Measurements from ENCODE around the gene TMEM178B. TPM values are rescaled to one million over a fixed set of nuclear protein-coding genes. Genes with fewer than 3 reads are reported as not detected.
"Not testable (repeated sequence)": the region's sequence is repeated elsewhere in the genome, so short reads cannot be mapped to it uniquely, and the experiment has no call there.

Gene TMEM178B
- total and polyA plus RNA-seq, 7 donors = 0.16 to 4.7 (median 1.4) TPM; not detected in 2

GRCh38 chr7:141324870-141325269 is 251.0 kb downstream of the TMEM178B start:
- H3K4me3 ChIP-seq = no peak overlapping the region
- 75 to 77% methylated on average over 3 of the region's 3 CpGs for whole genome bisulfite sequencing, 2 donors
- no peaks in the 10 kb centered on the region for H3K36me3 ChIP-seq
- H3K27ac ChIP-seq = no peak overlapping the region
- intact Hi-C loops (cut with DNase I) = no loop called here
- H3K27me3 ChIP-seq = no peaks in the 10 kb centered on the region
- no peak for DNase-seq
- H3K9me3 ChIP-seq = no peaks in the 10 kb centered on the region
- TF ChIP-seq POLR2AphosphoS5 (IDR thresholded peaks at IDR 0.05) (no peak), POLR2A (IDR thresholded peaks at IDR 0.05) (no peak), EP300 (IDR thresholded peaks at IDR 0.05) (no peak)
- TF ChIP-seq, protein P1, sequence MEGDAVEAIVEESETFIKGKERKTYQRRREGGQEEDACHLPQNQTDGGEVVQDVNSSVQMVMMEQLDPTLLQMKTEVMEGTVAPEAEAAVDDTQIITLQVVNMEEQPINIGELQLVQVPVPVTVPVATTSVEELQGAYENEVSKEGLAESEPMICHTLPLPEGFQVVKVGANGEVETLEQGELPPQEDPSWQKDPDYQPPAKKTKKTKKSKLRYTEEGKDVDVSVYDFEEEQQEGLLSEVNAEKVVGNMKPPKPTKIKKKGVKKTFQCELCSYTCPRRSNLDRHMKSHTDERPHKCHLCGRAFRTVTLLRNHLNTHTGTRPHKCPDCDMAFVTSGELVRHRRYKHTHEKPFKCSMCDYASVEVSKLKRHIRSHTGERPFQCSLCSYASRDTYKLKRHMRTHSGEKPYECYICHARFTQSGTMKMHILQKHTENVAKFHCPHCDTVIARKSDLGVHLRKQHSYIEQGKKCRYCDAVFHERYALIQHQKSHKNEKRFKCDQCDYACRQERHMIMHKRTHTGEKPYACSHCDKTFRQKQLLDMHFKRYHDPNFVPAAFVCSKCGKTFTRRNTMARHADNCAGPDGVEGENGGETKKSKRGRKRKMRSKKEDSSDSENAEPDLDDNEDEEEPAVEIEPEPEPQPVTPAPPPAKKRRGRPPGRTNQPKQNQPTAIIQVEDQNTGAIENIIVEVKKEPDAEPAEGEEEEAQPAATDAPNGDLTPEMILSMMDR (IDR thresholded peaks at IDR 0.05) = no peak
- H3K4me1 ChIP-seq = peaks cover 0 to 8% (median 0%) of the 10 kb centered on the region in 4 donors

DNA sequence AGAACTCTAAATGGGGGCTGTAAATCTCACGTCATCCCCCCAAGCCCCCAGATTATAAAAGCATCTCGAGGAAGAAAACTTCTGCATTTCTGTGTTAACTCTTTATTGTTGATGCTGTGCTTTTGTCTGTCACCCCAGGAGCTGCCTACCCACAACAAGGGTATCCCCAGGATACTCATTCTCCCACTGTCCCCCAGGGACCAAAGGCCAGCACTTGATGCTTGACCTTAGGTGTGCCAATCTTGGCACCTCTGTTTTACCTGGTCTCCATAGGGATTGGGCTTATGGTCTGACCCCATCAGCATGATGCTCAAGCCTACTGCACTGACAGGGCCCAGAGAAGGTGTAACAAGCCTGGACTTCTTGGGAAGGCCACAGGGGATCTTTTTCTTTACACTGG is 251.4 kb downstream of the TMEM178B start:
- H3K4me3 ChIP-seq = no peak overlapping the region
- H3K36me3 ChIP-seq = no peaks in the 10 kb centered on the region
- TF ChIP-seq, protein P1 (IDR thresholded peaks at IDR 0.05) = no peak
- TF ChIP-seq POLR2A (IDR thresholded peaks at IDR 0.05) = no peak
- TF ChIP-seq EP300 (IDR thresholded peaks at IDR 0.05) = no peak
- no peak for TF ChIP-seq POLR2AphosphoS5 (IDR thresholded peaks at IDR 0.05)
- H3K27ac ChIP-seq = no peak overlapping the region
- peaks cover 0 to 8% (median 0%) of the 10 kb centered on the region in 4 donors for H3K4me1 ChIP-seq
- intact Hi-C loops (cut with DNase I) = no loop called here
- 20% methylated on average over 2 of the region's 2 CpGs for WGBS, 2 donors
- no peaks in the 10 kb centered on the region for H3K27me3 ChIP-seq
- DNase-seq = no peak
- no peaks in the 10 kb centered on the region for H3K9me3 ChIP-seq

- Histone ChIP-seq H3K9me3 (no peaks in the 10 kb centered on the region), H3K4me3 (no peak overlapping the region), H3K36me3 (no peaks in the 10 kb centered on the region), H3K27ac (no peak overlapping the region), H3K27me3 (no peaks in the 10 kb centered on the region), H3K4me1 (peaks cover 0 to 8% (median 0%) of the 10 kb centered on the region in 4 donors)
- no peak for TF ChIP-seq POLR2AphosphoS5 (IDR thresholded peaks at IDR 0.05)
- no peak for TF ChIP-seq EP300 (IDR thresholded peaks at IDR 0.05)
- no peak for TF ChIP-seq POLR2A (IDR thresholded peaks at IDR 0.05)
- TF ChIP-seq, protein P1 (IDR thresholded peaks at IDR 0.05) = no peak
- WGBS, 2 donors = 47 to 58% methylated on average over 2 of the region's 2 CpGs
- DNase-seq = no peak
- intact Hi-C loops (cut with DNase I) = no loop called here
Measured at GRCh38 chr7:141328290-141328689, 254.4 kb downstream of the TMEM178B start.

- H3K4me1 ChIP-seq; H3K36me3 ChIP-seq; H3K4me3 ChIP-seq; DNase-seq; H3K27ac ChIP-seq; intact Hi-C loops (cut with DNase I); H3K27me3 ChIP-seq; H3K9me3 ChIP-seq: not testable (repeated sequence)
- 87 to 90% methylated on average over 2 of the region's 2 CpGs for WGBS, 2 donors
Measured at GRCh38 chr7:141330285-141330684, 256.4 kb downstream of the TMEM178B start.

DNA sequence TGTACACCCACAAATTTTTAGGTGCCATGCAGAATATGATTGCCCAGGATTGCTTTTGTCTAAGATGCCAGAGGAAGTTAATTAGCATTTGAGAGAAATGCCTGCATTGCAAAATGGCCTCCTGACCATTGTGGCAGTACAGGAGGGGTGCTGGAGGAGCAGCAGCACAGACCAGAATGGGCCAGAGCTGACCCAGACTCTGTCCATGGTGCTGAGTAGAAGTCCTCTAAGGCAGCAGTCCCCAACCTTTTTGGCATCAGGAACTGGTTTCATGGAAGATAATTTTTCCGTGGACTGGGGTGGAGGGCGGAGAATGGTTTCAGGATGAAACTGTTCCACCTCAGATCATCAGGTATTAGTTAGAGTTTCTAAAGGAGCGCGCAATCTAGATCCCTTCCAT is 259.6 kb downstream of the TMEM178B start:
- Histone ChIP-seq H3K36me3 (no peaks in the 10 kb centered on the region), H3K4me3 (no peak overlapping the region), H3K27ac (no peak overlapping the region), H3K9me3 (no peaks in the 10 kb centered on the region), H3K27me3 (no peaks in the 10 kb centered on the region), H3K4me1 (no peaks in the 10 kb centered on the region)
- 75 to 83% methylated on average over 4 of the region's 4 CpGs for WGBS, 2 donors
- no peak for DNase-seq
- intact Hi-C loops (cut with DNase I) = no loop called here
- no peak for TF ChIP-seq POLR2A (IDR thresholded peaks at IDR 0.05)
- no peak for TF ChIP-seq POLR2AphosphoS5 (IDR thresholded peaks at IDR 0.05)
- TF ChIP-seq, protein P1 (IDR thresholded peaks at IDR 0.05) = no peak
- no peak for TF ChIP-seq EP300 (IDR thresholded peaks at IDR 0.05)

All from sigmoid colon (tissue), 7 donors.